Uterus (tissue), 2 donors: ENCODE results near the gene RWDD1.

Source experiments
- POLR2A ChIP-seq, 2 donors: fragments of 450-650 bp; IDR thresholded peaks; one replicate each; pipeline ENCODE4 v1.6.1; 2016; ENCODE audit warnings: antibody characterized with exemption in 2 of 2, mild to moderate bottlenecking in 1 of 2, moderate library complexity in 1 of 2
- TF ChIP-seq, protein P1 (sequence below), 4 experiments: fragments of 200-600 bp in 2 of 4; fragments of 450-650 bp in 2 of 4; sonication (generic) in 2 of 4; IDR thresholded peaks; one replicate each; pipeline ENCODE4 v1.5.1; 2016 to 2019; ENCODE audit warnings: antibody characterized with exemption in 4 of 4, mild to moderate bottlenecking in 2 of 4, moderate library complexity in 1 of 4

DNA sequence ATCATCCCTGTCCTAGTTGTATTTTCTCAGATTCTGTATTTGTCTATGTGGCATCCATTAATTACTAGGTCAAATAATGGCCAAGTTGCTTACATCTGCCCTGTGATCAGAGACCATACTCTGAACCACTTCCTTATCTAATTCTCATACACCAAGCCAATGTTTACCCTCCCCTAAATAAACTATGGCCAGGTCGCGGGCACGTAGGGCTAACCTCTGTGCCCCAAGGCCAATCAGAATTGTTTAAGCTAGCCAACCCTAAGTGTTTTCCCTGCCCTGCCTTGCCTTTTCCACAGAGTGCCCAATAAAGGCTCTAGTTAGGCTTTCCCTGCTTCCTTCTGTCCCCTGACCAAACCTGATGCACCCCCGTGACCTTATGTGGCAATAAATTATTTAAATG is 20.5 kb upstream of the RWDD1 start:
- TF ChIP-seq, protein P1, sequence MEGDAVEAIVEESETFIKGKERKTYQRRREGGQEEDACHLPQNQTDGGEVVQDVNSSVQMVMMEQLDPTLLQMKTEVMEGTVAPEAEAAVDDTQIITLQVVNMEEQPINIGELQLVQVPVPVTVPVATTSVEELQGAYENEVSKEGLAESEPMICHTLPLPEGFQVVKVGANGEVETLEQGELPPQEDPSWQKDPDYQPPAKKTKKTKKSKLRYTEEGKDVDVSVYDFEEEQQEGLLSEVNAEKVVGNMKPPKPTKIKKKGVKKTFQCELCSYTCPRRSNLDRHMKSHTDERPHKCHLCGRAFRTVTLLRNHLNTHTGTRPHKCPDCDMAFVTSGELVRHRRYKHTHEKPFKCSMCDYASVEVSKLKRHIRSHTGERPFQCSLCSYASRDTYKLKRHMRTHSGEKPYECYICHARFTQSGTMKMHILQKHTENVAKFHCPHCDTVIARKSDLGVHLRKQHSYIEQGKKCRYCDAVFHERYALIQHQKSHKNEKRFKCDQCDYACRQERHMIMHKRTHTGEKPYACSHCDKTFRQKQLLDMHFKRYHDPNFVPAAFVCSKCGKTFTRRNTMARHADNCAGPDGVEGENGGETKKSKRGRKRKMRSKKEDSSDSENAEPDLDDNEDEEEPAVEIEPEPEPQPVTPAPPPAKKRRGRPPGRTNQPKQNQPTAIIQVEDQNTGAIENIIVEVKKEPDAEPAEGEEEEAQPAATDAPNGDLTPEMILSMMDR (IDR thresholded peaks at IDR 0.05) = no peak
- TF ChIP-seq POLR2A (IDR thresholded peaks at IDR 0.05) = no peak
